Uterus (tissue), 4 donors: ENCODE data around the gene PLEKHH3. TPM values are rescaled to one million over a fixed set of nuclear protein-coding genes. Genes with fewer than 3 reads are reported as not detected.

Experiments used
- DNase-seq, 2 donors: peaks; one replicate each; pipeline ENCODE4 v3.0.0-alpha.2; 2019 to 2020
- H3K27ac ChIP-seq, 2 donors: fragments of 200-600 bp; sonication (generic); 1 replicate in 1 of 2; 2 replicates in 1 of 2; pipeline ENCODE4 v1.5.1; 2016 to 2018
- H3K27me3 ChIP-seq, 2 donors: fragments of 200-600 bp; sonication (generic); one replicate each; pipeline ENCODE4 v1.5.1; 2018 to 2019; ENCODE audit warnings: control low read depth in 1 of 2
- H3K36me3 ChIP-seq, 2 donors: fragments of 200-600 bp; sonication (generic); one replicate each; pipeline ENCODE4 v1.5.1; 2019; ENCODE audit warnings: control low read depth in 1 of 2
- H3K4me1 ChIP-seq, 2 donors: fragments of 200-600 bp; sonication (generic); one replicate each; pipeline ENCODE4 v1.5.1; 2018 to 2019; ENCODE audit warnings: control low read depth in 1 of 2
- H3K4me3 ChIP-seq, 2 donors: fragments of 200-600 bp; sonication (generic); 1 replicate in 1 of 2; 2 replicates in 1 of 2; pipeline ENCODE4 v1.5.1; 2018 to 2019; ENCODE audit warnings: mild to moderate bottlenecking in 1 of 2
- H3K9me3 ChIP-seq, 2 donors: fragments of 200-600 bp; sonication (generic); one replicate each; pipeline ENCODE4 v1.5.1; 2019; ENCODE audit warnings: control low read depth in 1 of 2
- CTCF ChIP-seq, 4 experiments: fragments of 200-600 bp in 2 of 4; fragments of 450-650 bp in 2 of 4; sonication (generic) in 2 of 4; IDR thresholded peaks; one replicate each; pipeline ENCODE4 v1.5.1; 2016 to 2019; ENCODE audit warnings: antibody characterized with exemption in 4 of 4, mild to moderate bottlenecking in 2 of 4, moderate library complexity in 1 of 4
- POLR2A ChIP-seq, 2 donors: fragments of 450-650 bp; IDR thresholded peaks; one replicate each; pipeline ENCODE4 v1.6.1; 2016; ENCODE audit warnings: antibody characterized with exemption in 2 of 2, mild to moderate bottlenecking in 1 of 2, moderate library complexity in 1 of 2
- intact Hi-C: fragments of 100-400 bp; cut with DNase I; formaldehyde crosslinking; loops from one replicate; pipeline ENCODE4 v1.15.1; 2023; ENCODE audit warnings: low total_unique reads
- total RNA-seq, 4 donors: library from RNA; depleted of rRNA in 3 of 4; stranded (reverse); fragments of >200 nt in 3 of 4; gene quantifications; one replicate each; pipeline versions ENCODE4 v1.1.0 to v1.2.4, GENCODE V29; 2014 to 2023
- donor health status: DM: yes; HTN: yes; CAD: no.

The PLEKHH3 gene
- total RNA-seq, 4 donors from 2014 or later, result 2.9 to 102 (median 19.2) TPM

- TF ChIP-seq CTCF (IDR thresholded peaks at IDR 0.05), result no peak
- no peak for TF ChIP-seq POLR2A (IDR thresholded peaks at IDR 0.05)
- H3K27ac ChIP-seq, result no peak overlapping the region
- H3K9me3 ChIP-seq, result no peaks in the 10 kb centered on the region
- intact Hi-C loops, result no loop called here
- H3K27me3 ChIP-seq, result no peaks in the 10 kb centered on the region
- no peak overlapping the region for H3K4me3 ChIP-seq
- peaks cover 0 to 9% of the 10 kb centered on the region in 2 donors for H3K4me1 ChIP-seq
- no peak for DNase-seq
- no peaks in the 10 kb centered on the region for H3K36me3 ChIP-seq
Measured at GRCh38 chr17:42695500-42695899, 18.7 kb upstream of the PLEKHH3 start.

DNA sequence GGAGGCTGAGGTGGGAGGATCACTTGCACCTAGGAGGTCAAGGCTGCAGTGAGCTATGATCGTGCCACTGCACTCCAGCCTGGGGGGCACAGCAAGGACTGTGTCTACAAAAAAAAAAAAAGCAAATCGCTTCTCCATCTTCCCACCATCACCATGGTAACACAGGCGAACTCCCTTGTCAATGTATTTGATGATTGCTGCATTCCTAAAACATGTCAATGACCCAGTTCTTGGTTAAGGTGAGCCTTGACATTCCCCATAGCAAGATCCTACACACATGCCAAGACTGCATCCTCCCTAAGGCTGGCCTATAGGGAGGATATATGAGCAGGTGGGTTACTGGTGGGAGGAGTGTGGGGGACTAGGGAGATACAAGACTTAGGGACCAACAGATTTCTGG, 17.7 kb upstream of the PLEKHH3 start:
- Histone ChIP-seq H3K36me3 (no peaks in the 10 kb centered on the region), H3K4me1 (peaks cover 0 to 5% of the 10 kb centered on the region in 2 donors), H3K4me3 (no peak overlapping the region), H3K27ac (no peak overlapping the region), H3K27me3 (no peaks in the 10 kb centered on the region), H3K9me3 (no peaks in the 10 kb centered on the region)
- no peak for DNase-seq
- TF ChIP-seq CTCF (IDR thresholded peaks at IDR 0.05) (no peak), POLR2A (IDR thresholded peaks at IDR 0.05) (no peak)
- intact Hi-C loops, result no loop called here

GRCh38 chr17:42692489-42692888, 15.7 kb upstream of the PLEKHH3 start:
- Histone ChIP-seq H3K27me3 (no peaks in the 10 kb centered on the region), H3K4me1 (no peaks in the 10 kb centered on the region), H3K36me3 (no peaks in the 10 kb centered on the region), H3K27ac (no peak overlapping the region), H3K9me3 (no peaks in the 10 kb centered on the region), H3K4me3 (no peak overlapping the region)
- DNase-seq, result no peak
- intact Hi-C loops, result no loop called here
- no peak for TF ChIP-seq POLR2A (IDR thresholded peaks at IDR 0.05)
- no peak for TF ChIP-seq CTCF (IDR thresholded peaks at IDR 0.05)

GRCh38 chr17:42691021-42691545, 14.3 kb upstream of the PLEKHH3 start:
- TF ChIP-seq POLR2A (IDR thresholded peaks at IDR 0.05) (no peak), CTCF (IDR thresholded peaks at IDR 0.05) (no peak)
- DNase-seq, result no peak
- no peak overlapping the region for H3K27ac ChIP-seq
- H3K4me1 ChIP-seq, result no peaks in the 10 kb centered on the region
- no peak overlapping the region for H3K4me3 ChIP-seq
- H3K27me3 ChIP-seq, result no peaks in the 10 kb centered on the region
- no peaks in the 10 kb centered on the region for H3K36me3 ChIP-seq
- intact Hi-C loops, result no loop called here
- no peaks in the 10 kb centered on the region for H3K9me3 ChIP-seq

DNA sequence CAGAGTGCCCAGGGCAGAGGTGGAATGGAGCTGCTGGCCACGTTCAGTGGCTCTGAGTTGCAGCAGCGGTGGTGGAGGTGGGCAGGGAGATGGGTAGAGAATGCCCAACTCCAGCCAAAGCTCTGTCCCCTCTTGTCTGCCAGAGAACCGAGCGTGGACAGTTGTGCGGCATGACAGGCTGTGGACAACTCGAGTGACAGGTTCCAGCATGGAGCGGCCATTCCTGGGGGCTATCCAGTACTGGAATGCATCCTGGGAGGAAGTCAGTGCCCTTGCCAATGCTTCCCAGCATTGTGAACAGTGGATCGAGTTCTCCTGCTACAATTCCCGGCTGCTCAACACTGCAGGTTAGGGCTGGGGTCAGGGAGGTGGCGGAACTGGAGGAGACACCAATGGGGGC, 13.8 kb upstream of the PLEKHH3 start:
- no peak for DNase-seq
- H3K27me3 ChIP-seq, result no peaks in the 10 kb centered on the region
- TF ChIP-seq CTCF (IDR thresholded peaks at IDR 0.05), result no peak
- H3K27ac ChIP-seq, result no peak overlapping the region
- intact Hi-C loops, result no loop called here
- H3K4me1 ChIP-seq, result no peaks in the 10 kb centered on the region
- H3K36me3 ChIP-seq, result no peaks in the 10 kb centered on the region
- H3K9me3 ChIP-seq, result no peaks in the 10 kb centered on the region
- H3K4me3 ChIP-seq, result no peak overlapping the region
